Prostate gland (tissue), 2 donors: ENCODE results near the gene MYZAP. TPM values are rescaled to one million over a fixed set of nuclear protein-coding genes. Genes with fewer than 3 reads are reported as not detected.

ENCODE experiments used
- DNase-seq: peaks from one replicate; pipeline ENCODE4 v3.0.0-alpha.2; 2019; ENCODE audit warnings: low spot score
- H3K27ac ChIP-seq, 2 donors: fragments of 200-600 bp; sonication (generic); 2 replicates each; pipeline ENCODE4 v1.5.1; 2017 to 2019
- H3K27me3 ChIP-seq: fragments of 200-600 bp; sonication (generic); replicated peaks from 2 replicates; pipeline ENCODE4 v1.5.1; 2019; ENCODE audit not compliant: insufficient read depth
- H3K36me3 ChIP-seq, 2 donors: fragments of 200-600 bp; sonication (generic); 1 replicate in 1 of 2; 2 replicates in 1 of 2; pipeline versions ENCODE4 v1.5.1 to v1.8.1; 2017 to 2019
- H3K4me1 ChIP-seq: fragments of 200-600 bp; sonication (generic); replicated peaks from 2 replicates; pipeline ENCODE4 v1.5.1; 2019
- H3K4me3 ChIP-seq, 2 donors: fragments of 200-600 bp; sonication (generic); 2 replicates each; pipeline ENCODE4 v1.5.1; 2017 to 2019
- H3K9me3 ChIP-seq: fragments of 200-600 bp; sonication (generic); 2 replicates; pipeline ENCODE4 v1.5.1; 2017
- CTCF ChIP-seq, 4 experiments: fragments of 200-600 bp in 2 of 4; fragments of 450-650 bp in 2 of 4; sonication (generic) in 2 of 4; IDR thresholded peaks; 1 replicate in 3 of 4; 2 replicates in 1 of 4; pipeline ENCODE4 v1.5.1; 2016 to 2019; ENCODE audit warnings: antibody characterized with exemption in 4 of 4, mild to moderate bottlenecking in 2 of 4, moderate library complexity in 2 of 4
- POLR2A ChIP-seq: fragments of 450-650 bp; IDR thresholded peaks from one replicate; pipeline ENCODE4 v1.6.1; 2016; ENCODE audit warnings: antibody characterized with exemption, mild to moderate bottlenecking
- POLR2AphosphoS5 ChIP-seq: sonication (generic); formaldehyde crosslinking; IDR thresholded peaks from one replicate; pipeline ENCODE4 v1.6.1; 2017; ENCODE audit warnings: antibody characterized with exemption
- WGBS: methylation state at CpG from one replicate; pipeline ENCODE4 v1.1.5; 2018; 5-methylcytosine and 5-hydroxymethylcytosine counted together
- intact Hi-C: fragments of 100-400 bp; cut with DNase I; formaldehyde crosslinking; loops from one replicate; pipeline ENCODE4 v1.14.2; 2022
- total RNA-seq, 2 donors: library from RNA; depleted of rRNA; stranded (reverse); fragments of >200 nt; gene quantifications; one replicate each; pipeline ENCODE4 v1.1.0, GENCODE V29; 2016

Gene MYZAP
- total RNA-seq, 2 donors from 2014 or later, result 14.9 to 25.1 TPM

GRCh38 chr15:57640930-57641682 is 49.4 kb downstream of the MYZAP start:
- 53% methylated on average over 8 of the region's 8 CpGs for WGBS
- Histone ChIP-seq H3K4me3 (no peak overlapping the region), H3K9me3 (no peaks in the 10 kb centered on the region), H3K36me3 (no peaks in the 10 kb centered on the region), H3K27me3 (no peaks in the 10 kb centered on the region), H3K27ac (no peak overlapping the region), H3K4me1 (no peaks in the 10 kb centered on the region)
- intact Hi-C loops, result no loop called here
- DNase-seq, result peak; percentile 25
- TF ChIP-seq POLR2A (no peak), POLR2AphosphoS5 (no peak), CTCF (IDR thresholded peaks at IDR 0.05) (peak in 3 of 4 experiments; percentile 19 to 61 (median 51))

- WGBS, result 77% methylated on average over 4 of the region's 4 CpGs
- H3K9me3 ChIP-seq, result no peaks in the 10 kb centered on the region
- no peak overlapping the region for H3K27ac ChIP-seq
- no peaks in the 10 kb centered on the region for H3K36me3 ChIP-seq
- no peaks in the 10 kb centered on the region for H3K4me1 ChIP-seq
- DNase-seq, result no peak
- no peak overlapping the region for H3K4me3 ChIP-seq
- no peak for TF ChIP-seq CTCF (IDR thresholded peaks at IDR 0.05)
- no peak for TF ChIP-seq POLR2AphosphoS5
- no peaks in the 10 kb centered on the region for H3K27me3 ChIP-seq
- intact Hi-C loops, result no loop called here
Measured at GRCh38 chr15:57643826-57644225, 52.1 kb downstream of the MYZAP start.

GRCh38 chr15:57646087-57646486 is 54.4 kb downstream of the MYZAP start:
- H3K27me3 ChIP-seq, result no peaks in the 10 kb centered on the region
- intact Hi-C loops, result no loop called here
- 94% methylated on average over 5 of the region's 5 CpGs for WGBS
- TF ChIP-seq CTCF (IDR thresholded peaks at IDR 0.05) (no peak), POLR2AphosphoS5 (no peak), POLR2A (no peak)
- no peak overlapping the region for H3K27ac ChIP-seq
- no peaks in the 10 kb centered on the region for H3K36me3 ChIP-seq
- DNase-seq, result no peak
- no peaks in the 10 kb centered on the region for H3K9me3 ChIP-seq
- H3K4me1 ChIP-seq, result no peaks in the 10 kb centered on the region
- H3K4me3 ChIP-seq, result no peak overlapping the region

GRCh38 chr15:57647071-57647790 is 55.5 kb downstream of the MYZAP start:
- Histone ChIP-seq H3K9me3 (no peaks in the 10 kb centered on the region), H3K36me3 (no peaks in the 10 kb centered on the region), H3K4me1 (no peaks in the 10 kb centered on the region), H3K27ac (no peak overlapping the region), H3K4me3 (no peak overlapping the region), H3K27me3 (no peaks in the 10 kb centered on the region)
- intact Hi-C loops, result no loop called here
- no peak for TF ChIP-seq CTCF (IDR thresholded peaks at IDR 0.05)
- no peak for TF ChIP-seq POLR2A
- TF ChIP-seq POLR2AphosphoS5, result no peak
- 62% methylated on average over 6 of the region's 6 CpGs for WGBS
- DNase-seq, result no peak

GRCh38 chr15:57647791-57648130 is 56.1 kb downstream of the MYZAP start:
- no peaks in the 10 kb centered on the region for H3K36me3 ChIP-seq
- no peaks in the 10 kb centered on the region for H3K4me1 ChIP-seq
- peak; percentile 18 for TF ChIP-seq POLR2AphosphoS5
- no peak for TF ChIP-seq CTCF (IDR thresholded peaks at IDR 0.05)
- H3K27ac ChIP-seq, result no peak overlapping the region
- no peaks in the 10 kb centered on the region for H3K27me3 ChIP-seq
- WGBS, result 39% methylated on average over 3 of the region's 3 CpGs
- H3K4me3 ChIP-seq, result no peak overlapping the region
- H3K9me3 ChIP-seq, result no peaks in the 10 kb centered on the region
- DNase-seq, result no peak
- intact Hi-C loops, result no loop called here
